Pancreas (tissue), 10 donors: ENCODE data around the gene UGT3A2. TPM values are rescaled to one million over a fixed set of nuclear protein-coding genes. Genes with fewer than 3 reads are reported as not detected.

Experiments
- ATAC-seq, 4 donors: fragments of 200-7000 bp; cut with Tn5 transposase; one replicate each; pipeline versions ENCODE4 v1.8.0 to v1.9.1; 2020; ENCODE audit warnings: mild to moderate bottlenecking in 4 of 4, moderate library complexity in 4 of 4
- DNase-seq, 6 donors: peaks; one replicate each; pipeline ENCODE4 v3.0.0-alpha.2; 2020
- FAIRE-seq: peaks from 2 replicates; lab custom pipeline; 2012; peaks lifted over from hg19 to GRCh38; lab: Jason Lieb, UNC
- H3K27ac ChIP-seq, 4 donors: fragments of 200-600 bp; sonication (generic); 1 replicate in 3 of 4; 2 replicates in 1 of 4; pipeline versions ENCODE4 v1.5.0 to v1.8.0; 2020
- H3K27me3 ChIP-seq, 4 donors: fragments of 200-600 bp; one replicate each; pipeline ENCODE4 v1.8.0; 2021
- H3K36me3 ChIP-seq, 3 donors: fragments of 200-600 bp; sonication (generic) in 1 of 3; one replicate each; pipeline versions ENCODE4 v1.5.0 to v1.8.0; 2020 to 2021
- H3K4me1 ChIP-seq, 3 donors: fragments of 200-600 bp; one replicate each; pipeline ENCODE4 v1.8.0; 2021
- H3K4me3 ChIP-seq, 4 donors: fragments of 200-600 bp; sonication (generic) in 2 of 4; one replicate each; pipeline versions ENCODE4 v1.5.0 to v1.8.0; 2020 to 2021
- H3K9me3 ChIP-seq, 4 donors: fragments of 200-600 bp; one replicate each; pipeline ENCODE4 v1.8.0; 2021
- CTCF ChIP-seq, 4 donors: fragments of 200-600 bp; sonication (generic) in 3 of 4; IDR thresholded peaks; one replicate each; pipeline versions ENCODE4 v1.5.0 to v1.8.0; 2021; ENCODE audit warnings: antibody characterized with exemption in 4 of 4
- WGBS, 2 donors: extraction: QIAGEN DNeasy Blood & Tissue Kit; methylation state at CpG; one replicate each; pipeline ENCODE4 v1.1.7; 2013; 5-methylcytosine and 5-hydroxymethylcytosine counted together
- intact Hi-C, 3 donors: fragments of 100-400 bp; cut with DNase I; formaldehyde crosslinking; loops; one replicate each; pipeline versions ENCODE4 v1.11.1 to v1.14.2; 2022
- polyA plus RNA-seq, 2 donors: library from polyadenylated mRNA; stranded (reverse); fragments of 200-250 nt; gene quantifications; one replicate each; pipeline ENCODE4 v1.2.3, GENCODE V29; 2013
- total RNA-seq, 6 donors: library from RNA; stranded (reverse); fragmentation: NEBNext Ultra II Directional in 4 of 6; extraction: Animal tissue kit (Norgen Biotek cat#: 25700) in 4 of 6; gene quantifications; one replicate each; pipeline versions ENCODE4 v1.2.1 to v1.2.4, GENCODE V29; 2021 to 2023
- donor health status: healthy with polysubstance abuse.
- donor health status: DM: no; HTN: no; CAD: no; lungs with moderate emphysema.
- donor health status: DM: no; HTN: no; CAD: no.
- donor health status: control.
- donor health status: control.
- donor health status: Bipolar disorder and iron deficiency.
- donor health status: DM: yes; HTN: yes; CAD: no.
- donor health status: DM: no; HTN: no; CAD: no.
- donor health status: DM: no; HTN: no; CAD: no.
- donor health status: DM: yes; HTN: yes; CAD: no.

UGT3A2 gene
- total and polyA plus RNA-seq, 8 donors = 0.06 to 0.07 TPM; not detected in 6

GRCh38 chr5:36013182-36013581 is 53.5 kb downstream of the UGT3A2 start:
- no peak for ATAC-seq
- DNase-seq = no peak
- H3K4me1 ChIP-seq = peaks cover 0 to 3% (median 0%) of the 10 kb centered on the region in 3 donors
- H3K27ac ChIP-seq = no peak overlapping the region
- WGBS, 2 donors = 72 to 76% methylated on average over 2 of the region's 2 CpGs
- H3K4me3 ChIP-seq = no peak overlapping the region
- no peaks in the 10 kb centered on the region for H3K9me3 ChIP-seq
- H3K27me3 ChIP-seq = no peaks in the 10 kb centered on the region
- FAIRE-seq = no peak
- H3K36me3 ChIP-seq = no peaks in the 10 kb centered on the region
- no peak for TF ChIP-seq CTCF (IDR thresholded peaks at IDR 0.05)
- intact Hi-C loops = no loop called here

GRCh38 chr5:36009698-36010097 is 57.0 kb downstream of the UGT3A2 start:
- Histone ChIP-seq H3K9me3 (no peaks in the 10 kb centered on the region), H3K4me1 (no peaks in the 10 kb centered on the region), H3K27me3 (no peaks in the 10 kb centered on the region), H3K4me3 (no peak overlapping the region), H3K27ac (no peak overlapping the region), H3K36me3 (no peaks in the 10 kb centered on the region)
- intact Hi-C loops = no loop called here
- no peak for DNase-seq
- ATAC-seq = no peak
- TF ChIP-seq CTCF (IDR thresholded peaks at IDR 0.05) = no peak
- no peak for FAIRE-seq
- WGBS, 2 donors = 56 to 62% methylated on average over 1 of the region's 1 CpG

- no peak for ATAC-seq
- DNase-seq = no peak
- no peak for FAIRE-seq
- H3K36me3 ChIP-seq = no peaks in the 10 kb centered on the region
- no peak overlapping the region for H3K4me3 ChIP-seq
- H3K27ac ChIP-seq = no peak overlapping the region
- intact Hi-C loops = no loop called here
- no peaks in the 10 kb centered on the region for H3K27me3 ChIP-seq
- TF ChIP-seq CTCF (IDR thresholded peaks at IDR 0.05) = no peak
- H3K4me1 ChIP-seq = no peaks in the 10 kb centered on the region
- H3K9me3 ChIP-seq = no peaks in the 10 kb centered on the region
Measured at GRCh38 chr5:36007366-36007765, 59.3 kb downstream of the UGT3A2 start.

GRCh38 chr5:36006163-36006562 is 60.5 kb downstream of the UGT3A2 start:
- WGBS, 2 donors = 50 to 62% methylated on average over 1 of the region's 1 CpG
- DNase-seq (no peak), ATAC-seq (no peak), FAIRE-seq (no peak)
- intact Hi-C loops = no loop called here
- H3K27ac ChIP-seq = no peak overlapping the region
- H3K36me3 ChIP-seq = no peaks in the 10 kb centered on the region
- no peaks in the 10 kb centered on the region for H3K27me3 ChIP-seq
- no peaks in the 10 kb centered on the region for H3K9me3 ChIP-seq
- H3K4me1 ChIP-seq = no peaks in the 10 kb centered on the region
- no peak for TF ChIP-seq CTCF (IDR thresholded peaks at IDR 0.05)
- no peak overlapping the region for H3K4me3 ChIP-seq

GRCh38 chr5:36001032-36001431 is 65.7 kb downstream of the UGT3A2 start:
- Histone ChIP-seq H3K4me3 (no peak overlapping the region), H3K9me3 (no peaks in the 10 kb centered on the region), H3K4me1 (no peaks in the 10 kb centered on the region), H3K27ac (no peak overlapping the region), H3K36me3 (no peaks in the 10 kb centered on the region), H3K27me3 (no peaks in the 10 kb centered on the region)
- intact Hi-C loops = no loop called here
- TF ChIP-seq CTCF (IDR thresholded peaks at IDR 0.05) = no peak
- FAIRE-seq (no peak), DNase-seq (no peak), ATAC-seq (no peak)
- WGBS, 2 donors = 76 to 81% methylated on average over 3 of the region's 3 CpGs
